ENCODE measurements around the gene YAF2. TPM values are rescaled to one million over a fixed set of nuclear protein-coding genes. Genes with fewer than 3 reads are reported as not detected.

YAF2 gene
- total and polyA plus RNA-seq, 2 of the 13 experiments (the other 11 are each of a cell fraction or from before 2014, with no cell fraction given): 8.4 to 11.7 TPM

- no peak for TF ChIP-seq ATF4 (CRISPR knock-in tag; IDR thresholded peaks at IDR 0.05)
- TF ChIP-seq ARID4A (CRISPR knock-in tag; IDR thresholded peaks at IDR 0.05; ENCODE audit: borderline replicate concordance): 0 out of 2 replicates have a peak, but pooled peaks have one; percentile 16
- TF ChIP-seq ZNF225 (CRISPR knock-in tag; IDR thresholded peaks at IDR 0.05): peak; percentile 45; the same call in 1 of the 2 replicates
- TF ChIP-seq SAP130 (CRISPR knock-in tag; IDR thresholded peaks at IDR 0.05; ENCODE audit: low read depth): peak; percentile 61; the same call in 1 of the 2 replicates
- 0 out of 2 replicates have a peak, but pooled peaks have one; percentile 58 for TF ChIP-seq SRY (CRISPR knock-in tag; IDR thresholded peaks at IDR 0.05)
- peak; percentile 52; the same call in 1 of the 2 replicates for TF ChIP-seq MYC (CRISPR knock-in tag; IDR thresholded peaks at IDR 0.05; ENCODE audit: borderline replicate concordance)
- TF ChIP-seq TCF7 (IDR thresholded peaks at IDR 0.05; ENCODE audit: low read depth): peak; percentile 80; the same call in 1 of the 2 replicates
- peak; percentile 50; the same call in 1 of the 2 replicates for TF ChIP-seq MAX (IDR thresholded peaks at IDR 0.05)
- no peak for TF ChIP-seq ZNF557 (CRISPR knock-in tag; IDR thresholded peaks at IDR 0.05)
- 0 out of 2 replicates have a peak, but pooled peaks have one; percentile 31 for TF ChIP-seq EEA1 (CRISPR knock-in tag; IDR thresholded peaks at IDR 0.05; ENCODE audit: borderline replicate concordance)
- peak; percentile 55; the same call in 1 of the 2 replicates for TF ChIP-seq ETV6 (CRISPR knock-in tag; conservative IDR thresholded peaks at IDR 0.05)
- peak; percentile 60 for TF ChIP-seq ETV5 (CRISPR knock-in tag; IDR thresholded peaks at IDR 0.05; ENCODE audit: borderline replicate concordance)
- TF ChIP-seq PHF8 (CRISPR knock-in tag; IDR thresholded peaks at IDR 0.05): peak; percentile 82
- TF ChIP-seq DMAP1 (CRISPR knock-in tag; IDR thresholded peaks at IDR 0.05): peak; percentile 53
- no peak for TF ChIP-seq HIC2 (CRISPR knock-in tag; IDR thresholded peaks at IDR 0.05; ENCODE audit: low read depth)
- peak; percentile 72 for TF ChIP-seq ASH2L (IDR thresholded peaks at IDR 0.05; ENCODE audit: insufficient read length, low read depth, low read length)
- TF ChIP-seq ISL2 (CRISPR knock-in tag; IDR thresholded peaks at IDR 0.05): no peak
- TF ChIP-seq YY1 (IDR thresholded peaks at IDR 0.05; ENCODE audit: insufficient read depth, insufficient replicate concordance, low read depth, low read length): peak; percentile 11
- TF ChIP-seq SAFB2 (CRISPR knock-in tag; IDR thresholded peaks at IDR 0.05; ENCODE audit: borderline replicate concordance, low read depth): no peak
- peak; percentile 47; the same call in 1 of the 2 replicates for TF ChIP-seq ZNF772 (CRISPR knock-in tag; IDR thresholded peaks at IDR 0.05)
These were observed at the start of gene YAF2 (continued) for GRCh38 chr12:42238240-42239140.

Data from HepG2 (cell line).